ENCODE data around the gene CCDC136. TPM values are rescaled to one million over a fixed set of nuclear protein-coding genes. Genes with fewer than 3 reads are reported as not detected.

The CCDC136 gene
- total and polyA plus RNA-seq, 2 experiments from 2014 or later: 27.1 to 55.7 TPM

- no peaks in the 10 kb centered on the region for H4K20me1 ChIP-seq (replicated peaks; ENCODE audit: insufficient read depth)
- TF ChIP-seq EZH2phosphoT487 (IDR thresholded peaks at IDR 0.05; ENCODE audit: unreplicated experiment) (no peak), ZNF114 (CRISPR knock-in tag; IDR thresholded peaks at IDR 0.05) (no peak), CREB1 (CRISPR knock-in tag; IDR thresholded peaks at IDR 0.05; ENCODE audit: low read depth) (no peak), ETS1 (IDR thresholded peaks at IDR 0.05) (no peak), POLR2AphosphoS5 (IDR thresholded peaks at IDR 0.05; ENCODE audit: low read depth) (no peak), ZNF331 (CRISPR knock-in tag; IDR thresholded peaks at IDR 0.05; ENCODE audit: low read depth) (no peak), EZH2 (IDR thresholded peaks at IDR 0.05; ENCODE audit: low read depth, unreplicated experiment) (no peak), ZNF462 (CRISPR knock-in tag; IDR thresholded peaks at IDR 0.05) (no peak), JUNB (IDR thresholded peaks at IDR 0.05; ENCODE audit: unreplicated experiment) (no peak), STAT1 (IDR thresholded peaks at IDR 0.05; ENCODE audit: unreplicated experiment) (no peak), NANOG (IDR thresholded peaks at IDR 0.05; ENCODE audit: borderline replicate concordance) (no peak)
- TF ChIP-seq, protein P1, sequence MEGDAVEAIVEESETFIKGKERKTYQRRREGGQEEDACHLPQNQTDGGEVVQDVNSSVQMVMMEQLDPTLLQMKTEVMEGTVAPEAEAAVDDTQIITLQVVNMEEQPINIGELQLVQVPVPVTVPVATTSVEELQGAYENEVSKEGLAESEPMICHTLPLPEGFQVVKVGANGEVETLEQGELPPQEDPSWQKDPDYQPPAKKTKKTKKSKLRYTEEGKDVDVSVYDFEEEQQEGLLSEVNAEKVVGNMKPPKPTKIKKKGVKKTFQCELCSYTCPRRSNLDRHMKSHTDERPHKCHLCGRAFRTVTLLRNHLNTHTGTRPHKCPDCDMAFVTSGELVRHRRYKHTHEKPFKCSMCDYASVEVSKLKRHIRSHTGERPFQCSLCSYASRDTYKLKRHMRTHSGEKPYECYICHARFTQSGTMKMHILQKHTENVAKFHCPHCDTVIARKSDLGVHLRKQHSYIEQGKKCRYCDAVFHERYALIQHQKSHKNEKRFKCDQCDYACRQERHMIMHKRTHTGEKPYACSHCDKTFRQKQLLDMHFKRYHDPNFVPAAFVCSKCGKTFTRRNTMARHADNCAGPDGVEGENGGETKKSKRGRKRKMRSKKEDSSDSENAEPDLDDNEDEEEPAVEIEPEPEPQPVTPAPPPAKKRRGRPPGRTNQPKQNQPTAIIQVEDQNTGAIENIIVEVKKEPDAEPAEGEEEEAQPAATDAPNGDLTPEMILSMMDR (conservative IDR thresholded peaks at IDR 0.05; ENCODE audit: low read depth in 2 of 2): no peak
- TF ChIP-seq, protein P2, sequence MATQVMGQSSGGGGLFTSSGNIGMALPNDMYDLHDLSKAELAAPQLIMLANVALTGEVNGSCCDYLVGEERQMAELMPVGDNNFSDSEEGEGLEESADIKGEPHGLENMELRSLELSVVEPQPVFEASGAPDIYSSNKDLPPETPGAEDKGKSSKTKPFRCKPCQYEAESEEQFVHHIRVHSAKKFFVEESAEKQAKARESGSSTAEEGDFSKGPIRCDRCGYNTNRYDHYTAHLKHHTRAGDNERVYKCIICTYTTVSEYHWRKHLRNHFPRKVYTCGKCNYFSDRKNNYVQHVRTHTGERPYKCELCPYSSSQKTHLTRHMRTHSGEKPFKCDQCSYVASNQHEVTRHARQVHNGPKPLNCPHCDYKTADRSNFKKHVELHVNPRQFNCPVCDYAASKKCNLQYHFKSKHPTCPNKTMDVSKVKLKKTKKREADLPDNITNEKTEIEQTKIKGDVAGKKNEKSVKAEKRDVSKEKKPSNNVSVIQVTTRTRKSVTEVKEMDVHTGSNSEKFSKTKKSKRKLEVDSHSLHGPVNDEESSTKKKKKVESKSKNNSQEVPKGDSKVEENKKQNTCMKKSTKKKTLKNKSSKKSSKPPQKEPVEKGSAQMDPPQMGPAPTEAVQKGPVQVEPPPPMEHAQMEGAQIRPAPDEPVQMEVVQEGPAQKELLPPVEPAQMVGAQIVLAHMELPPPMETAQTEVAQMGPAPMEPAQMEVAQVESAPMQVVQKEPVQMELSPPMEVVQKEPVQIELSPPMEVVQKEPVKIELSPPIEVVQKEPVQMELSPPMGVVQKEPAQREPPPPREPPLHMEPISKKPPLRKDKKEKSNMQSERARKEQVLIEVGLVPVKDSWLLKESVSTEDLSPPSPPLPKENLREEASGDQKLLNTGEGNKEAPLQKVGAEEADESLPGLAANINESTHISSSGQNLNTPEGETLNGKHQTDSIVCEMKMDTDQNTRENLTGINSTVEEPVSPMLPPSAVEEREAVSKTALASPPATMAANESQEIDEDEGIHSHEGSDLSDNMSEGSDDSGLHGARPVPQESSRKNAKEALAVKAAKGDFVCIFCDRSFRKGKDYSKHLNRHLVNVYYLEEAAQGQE (IDR thresholded peaks at IDR 0.05; ENCODE audit: unreplicated experiment): no peak
Observed at GRCh38 chr7:128849156-128849515, 57.4 kb downstream of the CCDC136 start.

More at GRCh38 chr7:128849156-128849515, 57.4 kb downstream of the CCDC136 start:
- Histone ChIP-seq H3K4me1 (ENCODE audit: insufficient read depth) (no peaks in the 10 kb centered on the region), H2AFZ (no peak overlapping the region), H3K79me2 (replicated peaks; ENCODE audit: insufficient read depth) (no peaks in the 10 kb centered on the region), H3K27me3 (ENCODE audit: insufficient read depth) (no peaks in the 10 kb centered on the region), H3K36me3 (ENCODE audit: insufficient read depth) (no peaks in the 10 kb centered on the region), H3K4me2 (no peak overlapping the region), H3F3A (replicated peaks; ENCODE audit: low read depth) (no peaks in the 10 kb centered on the region), H3K9me2 (ENCODE audit: insufficient read depth) (no peaks in the 10 kb centered on the region), H3K27ac (ENCODE audit: low read depth) (no peak overlapping the region), H3K4me3 (no peak overlapping the region)
- Mint-ChIP-seq H3K27ac (no peak overlapping the region), H3K4me1 (no peaks in the 10 kb centered on the region; the same call in 2 of the 3 replicates), H3K27me3 (ENCODE audit: insufficient read depth, low read depth, poor library complexity) (peaks cover 8% of the 10 kb centered on the region), H3K4me3 (no peak overlapping the region), H3K36me3 (ENCODE audit: low read depth) (no peaks in the 10 kb centered on the region), H3K9me3 (no peaks in the 10 kb centered on the region)
- no peak for ATAC-seq
- no peak for DNase-seq (ENCODE audit: low spot score)

Measured in GM23338 (cell line).